Tongue (tissue), 2 donors: ENCODE measurements around the gene INTS14. TPM values are rescaled to one million over a fixed set of nuclear protein-coding genes. Genes with fewer than 3 reads are reported as not detected.
"Not testable (repeated sequence)": the region's sequence is repeated elsewhere in the genome, so short reads cannot be mapped to it uniquely, and the experiment has no call there.

Experiments used
- DNase-seq: peaks from one replicate; pipeline ENCODE4 v3.0.0-alpha.2; 2015
- total RNA-seq: library from RNA; depleted of rRNA; stranded (reverse); fragments of >200 nt; gene quantifications from one replicate; pipeline ENCODE4 v1.2.3, GENCODE V29; 2014

INTS14 gene
- total RNA-seq, 1 donor from 2014 or later = 26.8 TPM

- no peak for DNase-seq
These were observed 19.8 kb upstream of the INTS14 start for GRCh38 chr15:65630760-65631159.

GRCh38 chr15:65629548-65629947, 18.6 kb upstream of the INTS14 start:
- DNase-seq = no peak

- no peak for DNase-seq
These were observed 15.9 kb upstream of the INTS14 start for GRCh38 chr15:65626856-65627255.

GRCh38 chr15:65623103-65623502, 12.2 kb upstream of the INTS14 start:
- no peak for DNase-seq

GRCh38 chr15:65621638-65622037, 10.7 kb upstream of the INTS14 start, which contains the start of gene SLC24A1:
SLC24A1 (plus strand) TSS chr15:65621938; CDS start chr15:65624081, 2,143 bp downstream.
- no peak for DNase-seq

GRCh38 chr15:65620833-65621232, 9.9 kb upstream of the INTS14 start:
- DNase-seq = no peak

GRCh38 chr15:65619626-65620290, 8.8 kb upstream of the INTS14 start:
- DNase-seq = no peak

GRCh38 chr15:65618560-65619109, 7.7 kb upstream of the INTS14 start:
- DNase-seq = no peak

- not testable (repeated sequence) for DNase-seq
These were observed 5.0 kb upstream of the INTS14 start for GRCh38 chr15:65615887-65616286.

GRCh38 chr15:65612949-65613744, 2.2 kb upstream of the INTS14 start:
- no peak for DNase-seq

GRCh38 chr15:65612616-65612946, 1.6 kb upstream of the INTS14 start:
- DNase-seq = no peak

GRCh38 chr15:65611888-65612615, 1.1 kb upstream of the INTS14 start:
- peak; percentile 2 for DNase-seq

- no peak for DNase-seq
These were observed 7.4 kb downstream of the INTS14 start for GRCh38 chr15:65603559-65603958.

- DNase-seq = no peak
These were observed 7.8 kb downstream of the INTS14 start for GRCh38 chr15:65603134-65603533.

GRCh38 chr15:65599677-65600076, 11.3 kb downstream of the INTS14 start:
- DNase-seq = no peak

- no peak for DNase-seq
These were observed 12.5 kb downstream of the INTS14 start for GRCh38 chr15:65598468-65598867.

- peak; percentile 23 for DNase-seq
These were observed 15.0 kb downstream of the INTS14 start for GRCh38 chr15:65595960-65596359.

- no peak for DNase-seq
These were observed 23.8 kb downstream of the INTS14 start for GRCh38 chr15:65587094-65587493.

GRCh38 chr15:65584241-65584640, 26.7 kb downstream of the INTS14 start:
- no peak for DNase-seq

GRCh38 chr15:65583701-65584100, 27.2 kb downstream of the INTS14 start:
- DNase-seq = peak; percentile 36

- DNase-seq = no peak
These were observed 30.6 kb downstream of the INTS14 start for GRCh38 chr15:65580287-65580686.

- no peak for DNase-seq
These were observed 31.2 kb downstream of the INTS14 start for GRCh38 chr15:65579762-65580161.
